ENCODE measurements around the gene MOXD1.
"Not testable (repeated sequence)": the region's sequence is repeated elsewhere in the genome, so short reads cannot be mapped to it uniquely, and the experiment has no call there.

MOXD1 gene

DNA sequence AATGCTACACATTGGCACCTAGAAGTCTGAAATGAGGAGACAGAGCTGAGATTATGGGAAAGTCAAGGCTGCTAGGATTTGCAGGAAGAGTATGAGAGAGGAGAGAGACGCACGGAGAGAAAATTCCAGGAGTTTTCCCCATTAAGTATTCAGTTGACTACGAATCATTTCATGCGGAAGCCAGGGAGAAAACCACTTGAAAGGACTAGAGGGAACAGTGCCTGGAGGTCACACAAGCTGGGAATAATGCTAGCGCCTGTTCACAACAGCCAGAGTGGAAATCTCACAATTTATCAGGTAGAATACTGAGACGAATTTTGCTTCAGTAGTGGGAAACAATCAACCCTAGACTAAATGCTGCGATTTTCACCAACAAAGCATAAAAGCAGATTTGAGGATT is 118.6 kb downstream of the MOXD1 start:
- DNase-seq (ENCODE audit: low read depth in 2 of 2), result no peak

DNA sequence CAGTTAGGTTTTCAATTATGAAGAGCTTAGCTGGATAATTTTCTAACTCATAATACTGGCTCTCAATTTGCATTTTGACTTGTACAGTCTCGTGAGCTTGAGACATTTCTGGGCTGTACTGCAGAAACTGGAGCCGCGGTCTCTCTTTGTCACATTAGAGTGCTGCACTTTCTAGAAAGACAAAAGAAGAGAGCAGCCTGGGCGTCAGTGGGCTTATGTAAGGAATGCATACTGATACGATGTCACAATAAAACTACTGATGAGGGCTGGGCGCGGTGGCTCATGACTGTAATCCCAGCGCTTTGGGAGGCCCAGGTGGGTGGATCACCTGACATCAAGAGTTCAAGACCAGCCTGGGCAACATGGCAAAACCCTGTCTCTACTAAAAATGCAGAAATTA is 120.8 kb downstream of the MOXD1 start:
- no peak for DNase-seq (ENCODE audit: low read depth in 2 of 2)

DNA sequence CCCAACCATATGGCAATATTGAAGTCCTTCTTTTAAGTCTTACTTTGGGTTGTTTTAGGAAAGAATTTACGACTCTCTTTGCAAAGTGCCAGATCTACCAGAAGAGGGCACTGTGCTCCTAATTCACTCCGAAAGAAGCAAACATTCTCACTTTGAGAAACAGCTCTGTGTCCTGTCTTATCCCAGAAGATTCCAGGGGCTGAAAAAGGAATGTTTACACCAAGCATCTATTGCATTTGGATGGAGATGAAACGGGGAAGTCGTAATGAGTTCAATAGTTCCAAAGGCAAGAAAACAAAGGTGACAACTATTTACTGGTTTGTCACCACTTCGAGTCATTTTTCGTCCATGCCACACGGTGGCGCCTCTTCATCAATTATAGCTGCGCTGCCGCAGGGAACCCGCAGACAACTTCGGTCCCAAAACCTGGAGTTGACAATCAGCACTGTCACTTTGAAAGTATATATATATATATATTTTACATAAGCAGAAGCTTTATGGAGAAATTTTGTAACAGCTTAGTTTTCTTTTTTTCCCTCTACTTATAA is 121.6 kb downstream of the MOXD1 start:
- DNase-seq (ENCODE audit: low read depth in 2 of 2), result peak; percentile 53 to 59

DNA sequence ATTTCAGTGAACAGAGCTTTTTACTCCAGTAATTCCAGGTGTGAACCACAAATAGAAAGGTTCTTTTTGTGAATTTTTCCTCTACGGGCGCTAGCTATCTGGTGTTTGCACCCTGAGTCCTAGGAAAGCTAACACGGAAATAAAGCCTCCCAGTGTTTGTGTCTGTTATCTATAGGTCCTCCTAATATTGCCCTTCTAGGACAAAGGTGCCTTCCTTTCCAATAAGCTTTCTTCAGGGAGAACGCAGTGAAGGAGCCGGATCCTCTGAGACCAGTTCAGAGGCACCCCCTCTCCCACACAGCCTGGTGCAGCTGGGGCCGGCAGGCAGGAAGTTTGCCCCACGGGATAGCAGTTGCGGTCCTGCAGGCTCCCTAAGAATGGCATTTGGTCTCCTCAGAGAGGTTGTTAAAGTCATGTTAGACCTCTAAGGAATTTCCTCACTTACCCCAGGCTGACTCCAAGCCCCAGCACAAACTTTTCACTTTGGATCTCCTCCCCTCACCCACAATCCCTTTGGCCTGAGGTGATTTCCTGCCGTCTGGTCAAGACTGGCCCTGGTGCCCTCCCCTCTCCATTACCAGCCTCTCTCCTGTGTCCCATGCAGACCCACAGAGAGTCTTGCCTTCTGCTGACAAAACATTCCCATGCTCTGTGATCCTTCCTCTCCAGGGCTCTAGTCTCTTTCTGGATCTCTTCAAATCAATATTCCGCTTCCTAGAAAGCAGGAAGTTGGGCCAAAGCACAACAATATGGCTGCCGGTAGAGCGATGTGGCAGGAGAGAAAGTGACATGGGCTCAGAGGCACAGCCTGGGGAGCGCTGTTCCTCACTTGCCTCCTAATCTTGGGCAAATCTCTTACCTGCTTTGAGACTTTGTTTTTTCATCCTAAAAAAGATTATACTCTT is 126.0 kb downstream of the MOXD1 start:
- no peak for DNase-seq (ENCODE audit: low read depth in 2 of 2)

DNA sequence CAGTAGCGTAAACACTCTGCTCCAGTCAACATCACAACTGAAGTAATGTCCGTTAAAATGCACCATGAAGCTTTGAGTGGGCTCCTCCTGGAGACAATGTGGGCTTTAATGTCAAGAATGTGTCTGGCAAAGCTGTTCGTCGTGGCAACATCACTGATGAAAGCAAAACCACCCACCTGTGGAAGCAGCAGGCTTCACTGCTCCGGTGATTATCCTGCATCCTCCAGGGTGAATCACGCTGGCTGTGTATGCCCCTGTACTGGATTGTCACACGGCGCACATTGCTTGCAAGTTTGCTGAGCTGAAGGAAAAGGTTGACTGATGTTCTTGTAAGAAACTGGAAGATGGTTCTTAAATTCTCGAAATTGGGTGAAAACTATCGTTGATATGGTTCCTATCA is 128.5 kb downstream of the MOXD1 start:
- no peak for DNase-seq (ENCODE audit: low read depth in 2 of 2)

DNA sequence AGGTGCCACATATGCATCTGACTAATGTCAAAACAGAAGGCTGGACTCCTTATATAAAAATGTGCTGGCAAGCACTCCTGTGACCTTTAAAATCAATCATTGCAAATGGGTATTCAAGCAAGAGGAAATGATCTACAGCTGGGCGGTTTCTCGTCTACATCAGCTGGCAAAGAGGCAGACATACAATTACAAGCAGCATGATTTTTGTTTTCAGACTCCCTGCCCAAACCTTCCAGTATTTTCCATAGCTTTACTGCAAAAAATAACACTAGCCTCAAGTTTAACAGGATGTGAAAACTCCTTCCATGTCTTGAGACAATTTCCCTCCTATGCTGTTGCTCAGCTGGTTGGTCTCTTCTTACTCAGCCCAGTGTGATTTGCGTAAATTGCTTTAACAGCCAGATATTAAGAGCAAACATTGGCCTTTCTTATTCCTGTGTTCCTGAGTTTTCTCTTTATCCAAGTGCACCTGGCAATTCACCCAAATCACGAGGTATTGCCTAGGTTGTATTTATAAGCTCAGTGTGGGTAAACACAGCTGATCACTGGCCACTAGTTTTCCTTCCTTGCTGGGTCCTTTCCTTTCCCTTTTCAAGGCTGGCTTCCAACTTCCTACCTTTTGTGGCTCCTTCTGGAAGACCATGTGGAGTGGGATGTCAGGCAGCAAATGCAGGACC is 130.4 kb downstream of the MOXD1 start:
- no peak for DNase-seq (ENCODE audit: low read depth in 2 of 2)

DNA sequence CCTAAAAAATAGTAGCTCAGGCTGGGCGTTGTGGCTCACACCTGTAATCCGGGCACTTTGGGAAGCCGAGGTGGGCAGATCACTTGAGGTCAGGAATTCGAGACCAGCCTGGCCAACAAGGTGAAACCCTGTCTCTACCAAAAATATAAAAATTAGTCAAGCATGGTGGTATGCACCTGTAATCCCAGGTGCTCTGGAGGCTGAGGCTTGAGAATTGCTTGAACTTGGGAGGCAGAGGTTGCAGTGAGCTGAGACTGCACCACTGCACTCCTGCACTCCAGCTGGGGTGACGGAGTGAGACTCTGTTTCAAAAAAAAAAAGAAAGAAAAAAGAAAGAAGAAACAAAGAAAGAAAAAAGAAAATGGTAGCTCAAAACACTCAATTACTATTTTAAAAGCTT is 132.6 kb downstream of the MOXD1 start:
- not testable (repeated sequence) for DNase-seq (ENCODE audit: low read depth in 2 of 2)

DNA sequence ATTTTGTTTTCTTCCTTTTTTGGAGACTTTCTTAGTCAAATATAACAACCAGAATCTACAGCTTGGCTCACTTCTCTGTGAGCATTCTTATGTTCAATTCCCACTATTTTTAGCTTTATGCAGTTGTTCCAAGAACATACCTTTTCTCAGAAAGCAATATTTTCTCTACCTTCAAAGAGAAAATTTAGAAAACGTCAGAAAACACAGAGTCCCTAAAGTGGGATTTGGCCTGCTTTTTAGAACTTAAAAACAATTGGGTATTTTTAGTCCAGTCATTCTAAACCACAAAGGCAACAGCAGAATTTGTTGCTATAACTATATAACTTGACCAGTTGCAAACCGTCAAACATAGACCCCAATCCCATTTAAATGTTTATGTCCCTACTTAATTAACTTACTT is 133.1 kb downstream of the MOXD1 start:
- DNase-seq (ENCODE audit: low read depth in 2 of 2), result no peak

DNA sequence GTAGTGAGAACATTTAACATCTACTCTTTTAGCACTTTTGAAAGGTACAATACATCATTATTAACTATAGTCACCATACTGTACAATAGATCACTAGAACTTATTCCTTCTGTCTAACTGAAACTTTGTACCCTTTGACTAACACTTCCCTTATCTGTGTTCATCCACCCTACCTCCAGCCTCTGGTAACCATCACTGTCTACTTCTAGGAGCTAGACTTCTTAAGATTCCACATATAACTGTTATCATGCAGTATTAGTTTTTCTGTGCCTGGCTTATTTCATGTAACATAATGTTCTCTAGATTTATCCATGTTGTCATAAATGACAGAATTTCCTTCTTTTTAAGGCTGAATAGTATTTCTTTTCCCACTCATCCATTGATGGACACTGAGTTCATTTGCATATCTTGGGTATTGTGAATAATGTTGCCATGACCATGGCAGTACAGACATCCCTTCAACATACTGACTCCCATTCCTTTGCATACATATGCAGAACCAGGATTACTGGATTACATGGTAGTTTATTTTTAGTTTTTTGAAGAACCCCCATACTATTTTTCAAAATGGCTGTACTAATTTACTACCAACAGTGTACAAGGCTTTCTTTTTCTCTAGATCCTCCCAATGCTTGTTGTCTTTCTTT is 135.7 kb downstream of the MOXD1 start:
- no peak for DNase-seq (ENCODE audit: low read depth in 2 of 2)

DNA sequence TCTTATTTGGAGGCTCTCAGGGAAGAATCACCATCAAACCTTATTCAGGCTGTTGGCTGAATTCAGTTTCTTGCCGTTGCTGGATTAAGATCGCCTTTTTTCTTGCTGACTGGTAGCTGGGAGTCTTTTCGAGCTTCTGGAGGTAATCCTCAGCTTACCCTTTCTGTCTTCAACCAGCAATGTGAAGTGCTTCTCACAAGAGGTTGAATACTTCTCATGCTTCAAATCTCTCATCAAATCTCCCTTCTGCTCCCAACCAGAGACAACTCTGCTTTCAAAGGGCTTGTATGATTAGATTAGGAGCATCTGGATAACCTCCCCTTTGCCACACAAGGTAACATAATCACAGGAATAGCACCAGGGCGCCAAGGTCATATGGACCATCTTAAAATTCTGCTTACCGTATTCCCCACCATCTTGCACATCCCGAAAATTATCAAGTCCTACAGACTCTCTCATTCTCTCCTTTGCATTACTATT is 137.2 kb downstream of the MOXD1 start:
- DNase-seq (ENCODE audit: low read depth in 2 of 2), result no peak

DNA sequence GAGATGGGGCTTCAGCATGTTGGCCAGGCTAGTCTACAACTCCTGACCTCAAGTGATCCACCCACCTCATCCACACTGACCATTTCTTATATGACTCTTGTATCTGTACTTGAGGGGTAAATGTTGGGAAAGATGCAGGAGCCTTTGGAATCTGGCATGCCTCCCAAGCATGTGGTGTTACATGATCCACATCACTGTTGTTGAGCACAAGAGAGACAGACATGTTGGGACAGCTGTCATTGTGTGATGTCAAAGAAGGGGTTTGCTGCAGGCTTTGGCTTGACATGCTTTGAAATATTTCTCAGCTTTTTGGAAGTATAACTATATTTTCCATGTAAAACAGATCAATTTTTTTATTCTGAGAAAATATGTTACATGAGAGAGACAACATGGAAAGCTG is 139.9 kb downstream of the MOXD1 start:
- DNase-seq (ENCODE audit: low read depth in 2 of 2), result no peak

DNA sequence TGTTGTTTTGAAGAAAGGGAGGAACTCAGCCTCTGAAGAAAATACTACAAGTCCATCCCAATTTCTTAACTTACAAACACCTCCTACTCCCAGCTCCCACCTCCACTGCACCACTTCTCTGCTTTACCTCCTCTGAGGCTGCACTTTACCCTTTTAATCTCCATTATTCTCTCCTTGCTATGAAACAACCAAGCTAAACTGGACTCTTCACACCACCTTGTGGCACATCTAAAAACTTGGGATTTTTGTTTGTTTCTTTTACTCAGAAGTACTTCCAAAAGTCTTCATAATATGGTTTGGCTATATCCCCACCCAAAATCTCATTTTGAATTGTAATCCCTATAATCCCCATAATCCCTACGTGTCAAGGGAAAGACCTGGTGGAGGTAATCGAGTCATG is 142.2 kb downstream of the MOXD1 start:
- DNase-seq (ENCODE audit: low read depth in 2 of 2), result no peak

DNA sequence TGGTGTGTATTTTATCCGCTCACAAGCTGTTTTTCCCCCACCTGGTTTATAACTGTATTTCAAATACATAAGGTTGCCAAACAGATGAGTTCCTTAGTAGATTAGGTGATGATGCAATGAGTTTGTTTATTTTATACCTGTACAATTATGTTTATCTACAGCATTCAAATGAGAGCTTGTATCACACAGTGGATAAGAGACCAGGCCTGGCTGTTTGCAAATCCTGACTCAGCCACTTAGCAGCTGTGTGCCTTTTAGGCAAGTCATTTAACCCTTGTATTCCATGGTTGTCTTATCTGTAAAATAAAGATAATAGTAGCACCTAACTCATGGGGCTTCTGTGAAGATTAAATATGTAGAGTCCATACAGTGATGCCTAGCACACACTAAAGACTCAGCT is 143.7 kb downstream of the MOXD1 start:
- no peak for DNase-seq (ENCODE audit: low read depth in 2 of 2)

DNA sequence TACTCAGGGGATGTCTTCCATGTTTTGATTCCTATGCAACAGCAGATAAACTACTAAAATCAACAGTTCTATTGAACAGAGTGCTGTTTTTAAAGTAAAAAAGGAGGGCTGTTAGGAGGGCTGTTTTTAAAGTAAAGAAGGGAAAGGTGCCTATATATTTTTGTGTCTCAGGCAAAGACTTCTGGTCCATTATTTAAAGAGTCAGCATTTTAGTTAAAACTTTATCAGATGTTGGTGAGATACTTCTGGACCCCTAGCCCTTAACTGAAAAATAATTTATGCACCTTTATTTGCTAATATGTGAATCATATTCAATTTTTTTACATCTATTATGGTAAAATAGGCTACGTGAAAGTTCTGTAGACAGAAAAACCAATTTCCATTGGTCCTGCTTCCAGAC is 144.8 kb downstream of the MOXD1 start:
- no peak for DNase-seq (ENCODE audit: low read depth in 2 of 2)

DNA sequence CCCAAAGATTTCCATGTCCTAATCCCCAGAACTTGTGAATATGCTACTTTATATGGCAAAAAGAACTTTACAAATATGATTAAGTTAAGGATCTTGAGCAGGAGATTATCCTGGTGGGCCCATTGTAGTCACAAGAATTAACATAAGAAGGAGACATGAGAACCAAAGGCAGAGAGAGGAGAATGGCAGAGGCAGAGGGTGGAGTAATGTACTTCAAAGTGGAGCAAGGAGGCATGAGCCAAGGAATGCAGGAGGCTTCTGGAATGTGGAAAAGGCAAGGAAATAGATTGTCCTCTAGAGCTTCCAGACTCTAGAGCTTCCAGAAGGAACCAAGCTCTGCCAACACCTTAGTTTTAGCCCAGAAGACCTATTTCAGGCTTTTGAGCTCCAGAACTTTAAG is 147.4 kb downstream of the MOXD1 start:
- no peak for DNase-seq (ENCODE audit: low read depth in 2 of 2)

DNA sequence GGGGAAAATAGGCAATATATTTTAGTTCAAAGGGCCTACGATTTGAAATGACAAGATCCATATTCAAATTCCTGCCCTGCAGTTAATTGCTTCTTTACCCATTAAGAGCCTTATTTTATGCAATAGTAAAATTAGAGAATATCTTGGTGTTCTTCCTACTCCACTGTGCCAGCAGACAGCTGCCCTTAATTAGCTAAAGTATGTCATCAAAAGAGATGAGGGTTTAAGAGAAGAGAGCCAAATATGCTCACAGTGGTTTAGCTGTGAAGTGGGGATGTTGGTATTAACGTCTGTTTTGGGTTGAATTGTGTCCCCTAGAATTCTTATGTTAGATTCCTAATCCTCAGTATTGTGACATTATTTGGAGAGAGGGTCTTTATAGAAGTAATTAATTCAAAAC is 148.1 kb downstream of the MOXD1 start:
- DNase-seq (ENCODE audit: low read depth in 2 of 2), result no peak

DNA sequence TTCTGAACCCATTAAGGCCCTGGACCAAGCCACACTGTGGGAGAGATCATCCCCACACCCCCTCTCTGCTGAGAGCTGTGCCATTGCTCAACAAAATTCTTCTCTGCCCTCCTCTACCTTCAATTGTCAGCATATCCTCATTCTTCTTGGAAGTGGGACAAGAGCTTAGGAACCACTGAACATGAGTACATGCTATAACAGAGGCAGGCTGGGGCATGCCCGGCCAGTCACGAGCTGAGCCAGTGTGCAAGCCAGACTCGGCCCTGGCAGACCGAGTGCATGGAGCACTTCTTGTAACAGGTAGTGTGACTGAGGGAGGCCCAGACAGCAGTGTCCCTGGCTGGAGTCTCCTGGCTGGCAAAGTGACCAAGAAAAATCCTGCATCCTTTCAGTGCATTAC is 149.2 kb downstream of the MOXD1 start:
- DNase-seq (ENCODE audit: low read depth in 2 of 2), result no peak

DNA sequence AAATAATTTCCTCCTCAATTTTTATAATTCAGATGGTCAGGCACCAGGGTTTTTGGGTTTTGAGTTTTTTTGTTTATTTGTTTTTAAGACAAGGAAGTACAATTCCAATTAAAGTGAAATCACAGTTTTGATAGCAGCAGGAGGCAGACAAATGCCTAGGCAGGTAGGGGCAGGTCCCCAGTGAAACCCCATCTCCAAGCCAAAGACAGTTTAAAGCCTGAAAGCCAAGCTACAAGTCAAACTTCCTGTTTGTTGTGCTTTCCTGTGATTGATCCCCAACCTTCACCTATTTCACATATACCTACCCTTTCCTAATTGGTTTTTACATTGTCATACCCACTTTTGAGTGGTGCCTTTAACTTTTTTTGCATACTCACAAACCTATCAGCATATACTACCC is 149.6 kb downstream of the MOXD1 start:
- DNase-seq (ENCODE audit: low read depth in 2 of 2), result no peak

DNA sequence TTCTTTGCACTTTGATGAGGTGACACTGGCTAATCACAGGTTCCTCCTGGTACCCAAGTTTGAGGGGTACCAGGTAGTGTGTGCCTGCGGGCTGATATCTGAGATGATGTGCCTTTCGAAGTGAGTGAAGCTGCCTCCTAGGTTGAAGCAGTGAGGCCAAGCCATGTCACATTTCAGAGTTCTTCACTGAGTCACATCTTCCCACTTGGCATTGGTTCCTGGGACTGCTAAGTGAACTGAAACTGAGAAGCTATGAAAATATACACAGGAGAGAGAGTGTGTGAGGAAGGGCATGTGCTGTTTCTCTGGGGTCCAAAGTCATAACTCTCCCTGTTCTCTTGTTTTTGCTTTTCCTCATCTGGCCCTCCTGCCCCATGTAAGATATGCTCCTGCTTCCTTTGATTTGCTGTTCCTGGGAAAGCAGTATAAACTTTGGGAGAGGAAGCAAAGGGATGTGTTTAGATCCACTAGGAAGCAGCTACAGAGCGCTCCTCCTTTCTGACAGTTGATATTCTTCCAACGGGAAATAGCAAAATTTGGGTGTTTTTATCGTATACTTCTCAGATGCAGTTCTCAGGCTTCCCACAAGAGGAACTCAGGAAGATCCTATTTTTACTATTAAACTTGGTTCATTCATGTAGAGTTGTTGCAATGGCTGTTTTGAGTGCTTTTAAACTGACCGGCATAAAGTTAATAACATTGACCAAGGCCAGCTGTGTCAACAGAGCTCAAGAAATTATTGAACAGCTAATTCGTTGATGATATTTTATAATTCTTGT is 153.7 kb downstream of the MOXD1 start:
- DNase-seq (ENCODE audit: low read depth in 2 of 2), result no peak

DNA sequence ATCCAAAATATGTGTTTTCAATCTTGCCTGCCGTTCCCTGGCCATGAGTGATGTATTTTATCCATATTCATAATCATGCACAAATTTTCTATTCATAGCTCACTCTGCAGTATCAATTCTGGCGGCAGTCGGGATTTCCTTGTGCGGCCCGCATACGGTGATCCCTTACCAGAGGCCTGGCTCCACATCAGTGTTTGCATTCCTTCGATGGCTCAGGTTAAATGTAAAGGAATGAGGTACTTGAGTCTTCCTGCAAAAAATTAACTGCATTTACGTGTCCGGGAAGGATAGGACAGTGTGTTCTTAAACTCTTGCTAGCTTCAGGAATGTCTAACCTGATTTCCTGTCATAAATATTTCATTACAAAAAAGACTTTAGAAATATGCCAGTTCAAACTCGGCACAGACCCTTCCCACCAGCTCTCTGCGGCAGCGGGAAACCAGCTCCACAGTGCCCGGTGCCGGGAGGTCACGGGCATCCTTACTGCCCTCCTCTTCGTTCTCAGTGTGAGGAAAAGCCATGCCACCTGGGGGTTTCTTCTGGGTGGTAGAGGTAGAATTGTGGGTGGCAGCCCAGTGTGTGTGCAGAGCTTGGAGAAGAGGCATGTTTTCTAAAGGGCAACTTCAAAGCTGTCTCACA is 154.5 kb downstream of the MOXD1 start:
- no peak for DNase-seq (ENCODE audit: low read depth in 2 of 2)

DNA sequence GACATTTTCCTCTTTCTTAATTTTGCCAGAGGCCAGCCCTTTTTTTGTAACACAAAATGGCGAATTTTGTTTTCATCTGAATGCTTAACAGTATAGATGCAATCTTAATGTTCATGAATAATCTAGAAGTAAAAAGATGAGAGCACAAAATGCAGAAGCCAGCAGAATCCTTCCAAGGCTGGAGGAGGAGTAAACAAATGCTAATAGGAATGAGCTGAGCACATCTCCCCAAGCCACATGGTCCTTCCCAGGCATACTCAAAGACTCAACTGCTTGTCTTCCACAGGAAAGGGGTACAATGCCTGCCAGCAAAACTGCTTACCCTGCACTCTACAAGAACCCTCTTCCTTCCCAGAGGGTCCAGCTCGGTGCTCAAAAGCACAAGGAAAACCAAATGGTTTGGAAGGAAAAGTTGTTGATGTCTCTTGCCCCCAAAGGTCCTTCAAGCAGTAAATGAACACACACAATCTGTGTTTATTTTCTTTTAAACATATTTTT is 155.1 kb downstream of the MOXD1 start:
- DNase-seq (ENCODE audit: low read depth in 2 of 2), result no peak
